ENCODE data around the gene MIXL1. TPM values are rescaled to one million over a fixed set of nuclear protein-coding genes. Genes with fewer than 3 reads are reported as not detected.
"Not testable (repeated sequence)": the region's sequence is repeated elsewhere in the genome, so short reads cannot be mapped to it uniquely, and the experiment has no call there.

MIXL1 gene
- total RNA-seq, 2 experiments from 2014 or later, result not detected

DNA sequence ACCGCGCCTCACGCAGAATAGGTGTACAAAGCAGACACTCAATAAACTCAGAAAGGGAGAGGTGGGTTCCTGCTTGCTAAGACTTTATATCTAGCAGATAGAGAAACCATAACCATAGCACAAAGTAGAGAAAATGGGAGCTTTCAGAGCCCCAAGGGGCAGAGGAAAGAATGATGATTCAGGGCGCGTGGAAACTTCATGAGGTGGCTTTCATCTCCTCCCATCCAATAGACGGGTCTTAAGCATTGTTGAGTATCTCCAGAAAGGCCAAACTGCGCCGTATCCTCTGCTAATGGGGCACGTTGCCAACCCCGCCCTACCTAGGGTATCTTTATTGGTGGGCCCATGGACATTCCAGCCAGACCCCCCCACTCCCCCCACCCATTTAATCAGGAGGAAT lies 778 bp upstream of the MIXL1 start:
- ATAC-seq, result no peak
- peak overlapping the region; percentile 30 for H3K4me3 Mint-ChIP-seq

DNA sequence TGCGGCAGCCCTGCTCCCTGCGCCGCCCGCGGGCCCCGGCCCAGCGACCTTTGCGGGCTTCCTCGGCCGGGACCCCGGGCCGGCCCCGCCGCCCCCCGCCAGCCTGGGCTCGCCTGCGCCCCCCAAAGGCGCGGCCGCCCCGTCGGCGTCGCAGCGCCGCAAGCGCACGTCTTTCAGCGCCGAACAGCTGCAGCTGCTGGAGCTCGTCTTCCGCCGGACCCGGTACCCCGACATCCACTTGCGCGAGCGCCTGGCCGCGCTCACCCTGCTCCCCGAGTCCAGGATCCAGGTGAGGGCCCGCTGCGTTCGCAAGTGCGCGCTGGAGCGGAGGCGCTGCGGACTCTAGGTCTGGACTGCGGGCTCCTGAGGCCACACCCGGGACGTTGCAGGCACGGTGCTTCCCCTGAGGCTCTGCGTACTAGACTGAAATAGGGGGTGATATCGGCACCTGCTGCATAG lies 351 bp downstream of the MIXL1 start:
- Mint-ChIP-seq H3K4me3 (peak overlapping the region; percentile 75), H3K27ac (no peak overlapping the region), H3K9me3 (ENCODE audit: low read depth) (no peaks in the 10 kb centered on the region), H3K4me1 (peaks cover 2% of the 10 kb centered on the region), H3K36me3 (peaks cover 2% of the 10 kb centered on the region), H3K27me3 (peaks cover 36% of the 10 kb centered on the region)
- DNase-seq, result peak; percentile 54
- CTCF ChIA-PET, result interaction anchor here (0.6 to 1.7 kb wide), 5 partner anchors 9 to 98 kb away, joined by 3 to 4 read pairs (median 3); no protein-coding TSS in a partner anchor
- peak; percentile 75 for ATAC-seq

More for the DNA sequence above, 778 bp upstream of the MIXL1 start:
- Mint-ChIP-seq H3K4me1 (peaks cover 2% of the 10 kb centered on the region), H3K9me3 (ENCODE audit: low read depth) (no peaks in the 10 kb centered on the region), H3K27ac (no peak overlapping the region), H3K36me3 (peaks cover 2% of the 10 kb centered on the region), H3K27me3 (peaks cover 36% of the 10 kb centered on the region)
- CTCF ChIA-PET, result interaction anchor here (1.0 to 1.8 kb wide), 2 partner anchors 10 to 19 kb away, joined by 3 to 4 read pairs; no protein-coding TSS in a partner anchor
- DNase-seq, result no peak

DNA sequence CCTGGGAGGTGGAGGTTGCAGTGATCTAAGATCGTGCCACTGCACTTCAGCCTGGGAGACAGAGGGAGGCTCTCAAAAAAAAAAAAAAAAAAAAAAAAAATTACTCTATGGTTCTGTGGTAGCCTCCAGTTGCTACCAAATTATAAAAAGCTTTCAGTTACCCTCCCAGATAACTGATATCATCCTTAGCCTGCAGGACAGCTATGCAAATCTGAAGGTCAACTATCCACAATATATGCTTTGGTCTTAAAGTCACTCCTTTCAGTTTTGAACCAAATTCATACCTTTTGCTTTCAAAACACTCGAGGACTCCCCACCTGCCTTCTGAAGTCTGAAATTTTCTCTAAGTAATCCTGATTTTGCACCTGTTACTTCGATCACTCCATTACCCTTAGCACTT lies 3.1 kb downstream of the MIXL1 start:
- H3K27me3 Mint-ChIP-seq, result peaks cover 25% of the 10 kb centered on the region
- DNase-seq (no peak), ATAC-seq (no peak)
- peaks cover 6% of the 10 kb centered on the region for H3K36me3 Mint-ChIP-seq
- no peak overlapping the region for H3K27ac Mint-ChIP-seq
- no peak overlapping the region for H3K4me3 Mint-ChIP-seq
- H3K9me3 Mint-ChIP-seq (ENCODE audit: low read depth), result no peaks in the 10 kb centered on the region
- CTCF ChIA-PET, result interaction anchor here (1.2 to 1.9 kb wide), 2 partner anchors 101 to 107 kb away, joined by 4 to 6 read pairs; no protein-coding TSS in a partner anchor
- peaks cover 2% of the 10 kb centered on the region for H3K4me1 Mint-ChIP-seq

DNA sequence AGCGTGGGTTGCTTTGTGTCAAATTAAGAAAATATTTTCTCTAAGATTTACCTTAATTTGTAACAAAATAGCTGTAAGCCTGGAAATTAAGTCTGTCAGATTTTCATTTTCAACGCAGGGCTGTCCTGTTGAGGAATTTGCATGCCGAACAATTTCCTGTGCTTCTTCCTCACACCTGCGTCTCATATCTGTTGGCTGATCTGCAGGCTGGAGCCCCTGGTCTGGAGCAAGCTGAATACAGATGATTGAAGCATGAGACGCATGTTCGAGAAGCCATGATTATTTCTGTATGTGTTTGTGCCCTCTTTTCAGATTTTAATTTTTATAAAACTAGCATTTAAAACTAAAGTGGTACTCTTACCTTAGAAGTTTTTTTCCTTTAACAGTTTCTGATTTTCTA lies 9.8 kb downstream of the MIXL1 start:
- H3K27ac Mint-ChIP-seq, result no peak overlapping the region
- CTCF ChIA-PET, result interaction anchor here (1.0 to 1.5 kb wide), 4 partner anchors 9 to 108 kb away, joined by 3 to 5 read pairs (median 4); partner anchors contain the start of gene MIXL1
- H3K4me3 Mint-ChIP-seq, result no peak overlapping the region
- ATAC-seq (no peak), DNase-seq (no peak)
- no peaks in the 10 kb centered on the region for H3K27me3 Mint-ChIP-seq
- H3K36me3 Mint-ChIP-seq, result peaks cover 23% of the 10 kb centered on the region
- no peaks in the 10 kb centered on the region for H3K9me3 Mint-ChIP-seq (ENCODE audit: low read depth)
- H3K4me1 Mint-ChIP-seq, result no peaks in the 10 kb centered on the region

DNA sequence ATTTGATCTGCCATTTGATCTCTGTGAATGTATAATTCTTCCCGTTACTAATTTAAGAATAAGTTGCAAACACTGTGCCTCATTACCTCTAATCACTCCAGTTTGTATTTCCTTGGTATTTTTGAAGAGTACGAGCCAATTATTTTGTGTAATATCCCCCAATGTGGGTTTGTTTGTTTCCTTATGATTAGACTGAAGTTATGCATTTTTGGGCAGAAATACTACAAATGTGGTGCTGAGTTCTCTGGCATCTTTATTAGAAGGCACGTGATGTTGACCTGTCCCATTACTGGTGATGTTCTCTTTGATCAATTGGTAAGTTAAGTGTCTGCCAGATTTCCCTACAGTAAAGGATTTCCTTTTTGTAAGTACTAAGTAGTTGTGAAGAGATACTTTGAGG lies 10.3 kb downstream of the MIXL1 start:
- H3K9me3 Mint-ChIP-seq (ENCODE audit: low read depth), result no peaks in the 10 kb centered on the region
- ATAC-seq (no peak), DNase-seq (no peak)
- no peak overlapping the region for H3K27ac Mint-ChIP-seq
- H3K4me3 Mint-ChIP-seq, result no peak overlapping the region
- CTCF ChIA-PET, result no interaction called here
- H3K4me1 Mint-ChIP-seq, result no peaks in the 10 kb centered on the region
- H3K36me3 Mint-ChIP-seq, result peaks cover 23% of the 10 kb centered on the region
- H3K27me3 Mint-ChIP-seq, result no peaks in the 10 kb centered on the region

DNA sequence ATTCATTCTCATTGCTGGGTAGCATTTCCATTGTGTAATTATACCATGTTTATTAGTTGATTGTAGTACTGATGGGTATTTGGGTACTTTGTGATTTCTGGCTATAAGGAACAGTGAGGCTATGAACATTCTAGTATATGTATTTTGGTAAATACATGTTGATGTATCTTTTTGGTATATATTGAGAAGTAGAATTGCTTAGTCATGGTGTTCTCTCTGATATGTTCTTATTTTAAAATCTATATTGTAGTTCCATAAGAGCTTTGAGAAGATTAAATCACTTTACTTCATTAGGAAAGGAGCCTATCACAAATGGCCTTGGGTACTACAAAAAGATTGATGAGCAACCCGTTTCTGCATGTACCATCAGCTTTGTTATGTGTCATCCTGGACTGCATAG lies 13.4 kb downstream of the MIXL1 start:
- CTCF ChIA-PET, result no interaction called here
- no peaks in the 10 kb centered on the region for H3K4me1 Mint-ChIP-seq
- no peaks in the 10 kb centered on the region for H3K27me3 Mint-ChIP-seq
- ATAC-seq (no peak), DNase-seq (no peak)
- peaks cover 18% of the 10 kb centered on the region for H3K36me3 Mint-ChIP-seq
- no peak overlapping the region for H3K27ac Mint-ChIP-seq
- no peak overlapping the region for H3K4me3 Mint-ChIP-seq
- no peaks in the 10 kb centered on the region for H3K9me3 Mint-ChIP-seq (ENCODE audit: low read depth)

DNA sequence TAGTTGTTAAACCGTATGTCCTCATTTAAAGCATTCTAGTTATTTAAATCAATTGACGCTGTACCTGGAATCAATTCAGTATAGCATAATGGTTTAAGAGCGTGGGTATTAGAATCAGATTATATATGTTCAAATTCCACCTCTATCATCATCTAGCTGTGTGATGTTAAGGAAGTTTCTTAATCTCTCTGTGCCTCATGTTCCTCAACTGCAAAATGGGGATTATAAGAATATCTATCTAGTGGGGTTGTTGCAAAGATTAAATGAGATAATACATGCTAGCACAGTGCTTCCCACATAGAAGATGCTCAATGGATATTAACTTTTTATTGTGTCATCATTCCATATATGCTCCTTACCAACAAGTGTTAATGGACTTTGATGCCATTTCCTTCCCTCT lies 16.0 kb downstream of the MIXL1 start:
- CTCF ChIA-PET, result interaction anchor here (0.6 to 1.1 kb wide), 3 partner anchors 39 to 56 kb away, joined by 3 read pairs; no protein-coding TSS in a partner anchor
- H3K36me3 Mint-ChIP-seq, result peaks cover 18% of the 10 kb centered on the region

DNA sequence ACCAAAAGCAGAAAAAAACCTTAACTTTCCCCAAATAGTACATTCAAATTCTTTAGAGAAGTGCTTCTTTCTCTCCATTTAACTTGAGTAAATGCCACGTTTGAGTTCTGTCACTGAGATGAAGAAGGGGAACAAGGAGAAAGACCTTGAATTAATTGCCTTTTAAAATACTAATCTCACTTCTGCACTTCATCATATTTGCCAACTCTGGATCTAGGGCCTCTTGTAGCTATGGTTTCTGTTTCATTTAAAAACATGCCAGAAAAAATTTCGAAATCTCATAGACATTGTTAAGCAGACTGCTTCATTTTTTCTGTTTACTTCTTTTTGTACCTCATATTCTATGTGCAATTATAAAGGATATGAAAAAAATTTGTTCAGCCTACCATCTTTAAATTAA lies 24.6 kb downstream of the MIXL1 start:
- H3K4me1 Mint-ChIP-seq, result no peaks in the 10 kb centered on the region
- H3K27ac Mint-ChIP-seq, result no peak overlapping the region
- CTCF ChIA-PET, result interaction anchor here (0.9 kb wide), 1 partner anchor 85 kb away, joined by 4 read pairs; no protein-coding TSS in a partner anchor
- H3K36me3 Mint-ChIP-seq, result peaks cover 22% of the 10 kb centered on the region
- DNase-seq (no peak), ATAC-seq (no peak)
- no peaks in the 10 kb centered on the region for H3K27me3 Mint-ChIP-seq
- H3K9me3 Mint-ChIP-seq (ENCODE audit: low read depth), result no peaks in the 10 kb centered on the region
- H3K4me3 Mint-ChIP-seq, result no peak overlapping the region

More for the DNA sequence above, 16.0 kb downstream of the MIXL1 start:
- Mint-ChIP-seq H3K27me3 (no peaks in the 10 kb centered on the region), H3K4me1 (no peaks in the 10 kb centered on the region), H3K9me3 (ENCODE audit: low read depth) (no peaks in the 10 kb centered on the region), H3K4me3 (no peak overlapping the region), H3K27ac (no peak overlapping the region)
- ATAC-seq (no peak), DNase-seq (no peak)

DNA sequence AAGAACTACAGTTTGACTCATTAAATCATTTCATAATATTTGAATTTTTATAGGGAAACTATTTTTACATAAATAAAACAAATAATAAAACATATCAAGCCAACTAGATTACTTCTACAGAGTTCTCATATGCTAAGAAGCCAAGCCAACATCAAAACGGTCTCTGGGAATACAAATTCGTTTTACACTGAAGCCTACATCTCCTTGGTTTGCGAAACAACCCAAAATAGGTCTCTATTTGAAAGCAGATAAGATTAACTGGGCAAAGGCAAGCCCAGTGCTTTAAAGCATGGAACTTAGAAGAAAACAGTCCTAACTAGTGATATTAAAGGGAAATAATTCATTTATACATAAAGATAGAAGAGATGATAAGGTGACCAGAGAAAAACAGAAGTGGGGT lies 25.3 kb downstream of the MIXL1 start:
- Mint-ChIP-seq H3K9me3 (ENCODE audit: low read depth) (no peaks in the 10 kb centered on the region), H3K4me3 (no peak overlapping the region), H3K4me1 (no peaks in the 10 kb centered on the region), H3K36me3 (peaks cover 22% of the 10 kb centered on the region), H3K27ac (no peak overlapping the region), H3K27me3 (no peaks in the 10 kb centered on the region)
- ATAC-seq (no peak), DNase-seq (no peak)
- CTCF ChIA-PET, result no interaction called here

DNA sequence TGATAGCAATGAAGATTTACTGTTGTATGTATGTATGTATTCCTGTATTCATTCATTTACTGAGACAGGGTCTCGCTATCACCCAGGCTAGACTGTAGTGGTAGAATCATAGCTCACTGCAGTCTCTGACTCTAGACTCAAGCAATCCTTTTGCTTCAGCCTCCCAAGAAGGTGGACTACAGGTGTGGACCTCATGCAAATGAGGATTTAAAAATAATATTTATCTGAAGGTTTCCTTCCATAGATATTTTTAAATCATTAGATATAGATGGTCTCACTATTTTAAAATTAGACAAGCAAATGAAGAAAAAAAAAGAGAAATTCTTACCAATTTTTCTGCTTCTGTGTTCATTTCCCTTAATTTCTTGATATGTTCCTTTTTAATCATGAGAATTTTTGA lies 27.0 kb downstream of the MIXL1 start:
- ATAC-seq (no peak), DNase-seq (no peak)
- H3K27ac Mint-ChIP-seq, result no peak overlapping the region
- no peaks in the 10 kb centered on the region for H3K9me3 Mint-ChIP-seq (ENCODE audit: low read depth)
- H3K36me3 Mint-ChIP-seq, result peaks cover 18% of the 10 kb centered on the region
- H3K27me3 Mint-ChIP-seq, result no peaks in the 10 kb centered on the region
- no peak overlapping the region for H3K4me3 Mint-ChIP-seq
- H3K4me1 Mint-ChIP-seq, result no peaks in the 10 kb centered on the region
- CTCF ChIA-PET, result no interaction called here

DNA sequence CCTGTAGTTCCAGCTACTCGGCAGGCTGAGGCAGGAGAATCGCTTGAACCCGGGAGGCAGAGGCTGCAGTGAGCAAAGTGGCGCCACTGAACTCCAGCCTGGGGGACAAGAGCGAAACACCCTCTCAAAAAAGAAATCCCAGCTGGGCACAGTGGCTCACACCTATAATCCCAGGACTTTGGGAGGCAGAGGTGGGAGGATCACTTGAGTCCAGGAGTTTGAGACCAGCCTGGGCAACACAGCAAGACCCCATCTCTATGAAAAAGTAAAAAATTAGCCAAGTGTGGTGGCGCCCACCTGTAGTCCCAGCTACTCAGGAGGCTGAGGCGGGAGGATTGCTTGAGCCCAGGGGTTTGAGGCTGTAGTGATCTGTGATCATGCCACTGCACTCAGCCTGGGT lies 29.4 kb downstream of the MIXL1 start:
- CTCF ChIA-PET, result interaction anchor here (0.7 to 1.1 kb wide), 2 partner anchors 29 to 388 kb away, joined by 3 read pairs; no protein-coding TSS in a partner anchor
- not testable (repeated sequence) for H3K27ac Mint-ChIP-seq; ATAC-seq; H3K4me1 Mint-ChIP-seq; H3K4me3 Mint-ChIP-seq; H3K27me3 Mint-ChIP-seq; DNase-seq; H3K9me3 Mint-ChIP-seq (ENCODE audit: low read depth)
- peaks cover 18% of the 10 kb centered on the region for H3K36me3 Mint-ChIP-seq

DNA sequence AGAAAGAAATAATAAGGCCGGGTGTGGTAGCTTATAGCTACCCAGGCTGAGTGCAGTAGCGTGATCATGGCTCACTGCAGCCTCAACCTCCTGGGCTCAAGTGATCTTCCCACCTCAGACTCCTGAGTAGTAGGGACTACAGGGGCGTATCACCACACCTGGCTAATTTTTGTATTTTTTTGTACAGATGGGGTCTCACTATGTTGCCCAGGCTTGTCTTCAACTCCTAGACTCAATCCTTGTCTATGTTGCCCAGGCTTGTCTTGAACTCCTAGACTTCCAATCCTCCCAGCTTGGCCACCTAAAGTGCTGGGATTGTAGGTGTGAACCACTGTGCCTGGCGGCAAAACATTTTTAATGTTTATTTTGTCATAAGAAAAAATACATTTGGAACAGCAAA lies 30.5 kb downstream of the MIXL1 start:
- CTCF ChIA-PET, result no interaction called here
- no peaks in the 10 kb centered on the region for H3K4me1 Mint-ChIP-seq

DNA sequence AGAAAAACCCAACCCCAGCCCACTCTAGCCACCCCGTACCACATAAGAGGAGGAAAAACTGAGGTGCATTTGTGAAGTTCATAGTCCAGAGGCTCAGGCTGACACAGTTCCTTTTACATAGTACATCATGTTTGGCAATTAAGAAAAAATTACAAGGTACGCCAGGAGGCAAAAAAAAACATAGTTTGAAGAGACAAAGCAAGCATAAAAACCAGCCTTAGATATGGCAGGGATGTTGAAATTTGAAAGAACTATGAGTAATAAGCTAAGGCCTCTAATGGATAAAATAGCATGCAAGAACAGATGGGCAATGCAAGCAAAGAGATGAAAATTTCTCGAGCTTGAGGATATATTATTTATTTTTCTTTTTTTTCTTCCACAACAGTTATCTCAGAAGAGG lies 31.9 kb downstream of the MIXL1 start:
- H3K27me3 Mint-ChIP-seq, result no peaks in the 10 kb centered on the region
- no peaks in the 10 kb centered on the region for H3K4me1 Mint-ChIP-seq
- peaks cover 22% of the 10 kb centered on the region for H3K36me3 Mint-ChIP-seq
- CTCF ChIA-PET, result no interaction called here
- no peak for ATAC-seq
- H3K9me3 Mint-ChIP-seq (ENCODE audit: low read depth), result peaks cover 10% of the 10 kb centered on the region
- DNase-seq, result no peak
- no peak overlapping the region for H3K27ac Mint-ChIP-seq
- H3K4me3 Mint-ChIP-seq, result no peak overlapping the region

More for the DNA sequence above, 30.5 kb downstream of the MIXL1 start:
- Mint-ChIP-seq H3K36me3 (peaks cover 15% of the 10 kb centered on the region), H3K27me3 (no peaks in the 10 kb centered on the region), H3K9me3 (ENCODE audit: low read depth) (no peaks in the 10 kb centered on the region), H3K4me3 (no peak overlapping the region), H3K27ac (no peak overlapping the region)
- ATAC-seq (no peak), DNase-seq (no peak)

DNA sequence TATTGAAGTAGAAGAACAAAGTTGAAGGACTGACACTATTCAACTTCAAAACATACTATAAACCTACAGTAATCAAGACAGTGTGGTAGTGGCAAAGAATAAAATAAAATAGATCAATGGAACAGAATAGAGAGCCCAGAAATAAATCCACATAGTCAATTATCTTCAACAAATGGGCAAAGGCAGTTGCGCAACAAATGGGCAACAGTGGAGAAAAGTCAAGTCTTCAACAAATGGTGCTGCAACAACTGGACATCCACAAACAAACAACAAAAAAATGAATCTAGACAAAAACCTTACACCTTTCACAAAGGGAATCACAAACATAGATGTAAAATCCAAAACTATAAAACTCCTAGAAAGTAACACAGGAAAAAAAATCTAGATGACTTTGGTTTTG lies 38.4 kb downstream of the MIXL1 start:
- peaks cover 10% of the 10 kb centered on the region for H3K9me3 Mint-ChIP-seq (ENCODE audit: low read depth)
- H3K36me3 Mint-ChIP-seq, result peaks cover 47% of the 10 kb centered on the region
- no peak overlapping the region for H3K4me3 Mint-ChIP-seq
- DNase-seq (no peak), ATAC-seq (no peak)
- no peak overlapping the region for H3K27ac Mint-ChIP-seq
- H3K4me1 Mint-ChIP-seq, result no peaks in the 10 kb centered on the region
- CTCF ChIA-PET, result no interaction called here
- H3K27me3 Mint-ChIP-seq, result no peaks in the 10 kb centered on the region

Measured in activated CD8-positive, alpha-beta memory T cell treated with anti-CD3 and anti-CD28 coated beads, Interleukin-2, amount 10 ng/mL, durations not matched to agents 7 days and 5 days (primary cell).